GM23338 (cell line): Measurements from ENCODE around the gene HDAC5. TPM values are rescaled to one million over a fixed set of nuclear protein-coding genes. Genes with fewer than 3 reads are reported as not detected.

Experiments used
- ATAC-seq: fragments of 200-7000 bp; cut with Tn5 transposase; 3 replicates; pipeline ENCODE4 v1.9.1; 2020
- DNase-seq: peaks from one replicate; pipeline ENCODE4 v3.0.0-alpha.2; 2015; ENCODE audit warnings: low spot score
- H2AFZ ChIP-seq: fragments of 200-600 bp; sonication (generic); 2 replicates; pipeline ENCODE4 v1.8.0; 2016; ENCODE audit warnings: antibody characterized with exemption, mild to moderate bottlenecking, moderate library complexity
- H3F3A ChIP-seq: fragments of 200-600 bp; sonication (generic); replicated peaks from 2 replicates; pipeline ENCODE4 v1.8.0; 2017; ENCODE audit warnings: antibody characterized with exemption, mixed run types, low read depth
- H3K27ac ChIP-seq: fragments of 200-600 bp; sonication (generic); 2 replicates; pipeline ENCODE4 v1.6.1; 2016; ENCODE audit warnings: low read depth
- H3K27me3 ChIP-seq: fragments of 200-600 bp; sonication (generic); 2 replicates; pipeline ENCODE4 v1.8.0; 2016; ENCODE audit warnings: mild to moderate bottlenecking, mixed run types, moderate library complexity; ENCODE audit not compliant: insufficient read depth
- H3K36me3 ChIP-seq: fragments of 200-600 bp; sonication (generic); 2 replicates; pipeline ENCODE4 v1.8.0; 2016; ENCODE audit warnings: mild to moderate bottlenecking; ENCODE audit not compliant: insufficient read depth
- H3K4me1 ChIP-seq: fragments of 200-600 bp; sonication (generic); 2 replicates; pipeline ENCODE4 v1.8.0; 2016; ENCODE audit warnings: mild to moderate bottlenecking, moderate library complexity; ENCODE audit not compliant: insufficient read depth
- H3K4me2 ChIP-seq: fragments of 200-600 bp; sonication (generic); 2 replicates; pipeline ENCODE4 v1.7.1; 2017; ENCODE audit warnings: mixed run types
- H3K4me3 ChIP-seq: fragments of 200-600 bp; sonication (generic); 2 replicates; pipeline ENCODE4 v1.6.1; 2016; ENCODE audit warnings: mixed run types
- H3K79me2 ChIP-seq: fragments of 200-600 bp; sonication (generic); replicated peaks from 2 replicates; pipeline ENCODE4 v1.8.0; 2017; ENCODE audit warnings: mild to moderate bottlenecking; ENCODE audit not compliant: insufficient read depth
- H3K9me2 ChIP-seq: fragments of 200-600 bp; sonication (generic); 2 replicates; pipeline ENCODE4 v1.8.0; 2017; ENCODE audit not compliant: insufficient read depth
- H4K20me1 ChIP-seq: fragments of 200-600 bp; sonication (generic); replicated peaks from 2 replicates; pipeline ENCODE4 v1.8.0; 2017; ENCODE audit warnings: mild to moderate bottlenecking; ENCODE audit not compliant: insufficient read depth
- H3K27ac Mint-ChIP-seq: 2 replicates; pipeline ENCODE4 v1.8.0; 2020; ENCODE audit warnings: inconsistent platforms, mild to moderate bottlenecking, moderate library complexity, mixed read lengths
- H3K27me3 Mint-ChIP-seq: 3 replicates; pipeline ENCODE4 v1.8.0; 2022; ENCODE audit warnings: low read depth, mild to moderate bottlenecking, moderate library complexity, mixed read lengths, inconsistent platforms; ENCODE audit not compliant: insufficient read depth, poor library complexity
- H3K36me3 Mint-ChIP-seq: 3 replicates; pipeline ENCODE4 v1.8.0; 2021; ENCODE audit warnings: low read depth, mild to moderate bottlenecking, inconsistent platforms, moderate library complexity, mixed read lengths
- H3K4me1 Mint-ChIP-seq: 3 replicates; pipeline ENCODE4 v1.8.0; 2020; ENCODE audit warnings: mild to moderate bottlenecking, inconsistent platforms, mixed read lengths
- H3K4me3 Mint-ChIP-seq: 3 replicates; pipeline ENCODE4 v1.8.0; 2021; ENCODE audit warnings: moderate library complexity, mild to moderate bottlenecking, inconsistent platforms, mixed read lengths
- H3K9me3 Mint-ChIP-seq: 3 replicates; pipeline ENCODE4 v1.8.0; 2020; ENCODE audit warnings: moderate library complexity, mild to moderate bottlenecking, inconsistent platforms, mixed read lengths
- CREB1 ChIP-seq: fragments of 250-450 bp; sonication (Bioruptor Pico); IDR thresholded peaks from 2 replicates; pipeline ENCODE4 v1.5.0; 2020; ENCODE audit warnings: low read depth, mild to moderate bottlenecking, moderate library complexity
- EZH2phosphoT487 ChIP-seq: fragments of 200-600 bp; sonication (generic); IDR thresholded peaks from one replicate; pipeline ENCODE4 v1.8.1; 2018; ENCODE audit warnings: antibody characterized with exemption; ENCODE audit not compliant: unreplicated experiment
- JUNB ChIP-seq: IDR thresholded peaks from one replicate; pipeline ENCODE4 v1.6.1; 2016; ENCODE audit warnings: antibody characterized with exemption; ENCODE audit not compliant: unreplicated experiment
- NANOG ChIP-seq: IDR thresholded peaks from 2 replicates; pipeline ENCODE4 v1.6.1; 2016; ENCODE audit warnings: antibody characterized with exemption, borderline replicate concordance
- POLR2AphosphoS5 ChIP-seq: IDR thresholded peaks from 2 replicates; pipeline ENCODE4 v1.6.1; 2016; ENCODE audit warnings: antibody characterized with exemption, low read depth
- polyA plus RNA-seq: library from polyadenylated mRNA; unstranded; fragments of >200 nt; fragmentation: Nextera tagmentation; extraction: Ambion mirVana; gene quantifications from 2 replicates; pipeline ENCODE4 v1.2.1, GENCODE V29; 2016
- total RNA-seq: library from RNA; depleted of rRNA; stranded (reverse); fragments of >200 nt; shearing (Covaris generic); gene quantifications from 2 replicates; pipeline ENCODE4 v1.2.3, GENCODE V29; 2014
- TF ChIP-seq, protein P1 (sequence below), 2 experiments: fragments of 200-600 bp in 1 of 2; sonication (generic) in 1 of 2; conservative IDR thresholded peaks; 2 replicates each; pipeline versions ENCODE4 v1.5.1 to v1.6.1; 2016 to 2017; ENCODE audit warnings: antibody characterized with exemption in 2 of 2, low read depth in 2 of 2, mild to moderate bottlenecking in 2 of 2, moderate library complexity in 1 of 2
- TF ChIP-seq, protein P2 (sequence below): fragments of 250-450 bp; sonication (Bioruptor Pico); IDR thresholded peaks from 2 replicates; pipeline ENCODE4 v1.5.0; 2020; ENCODE audit warnings: mild to moderate bottlenecking, moderate library complexity
- TF ChIP-seq, protein P3 (sequence below): IDR thresholded peaks from 2 replicates; pipeline ENCODE4 v1.6.1; 2016; ENCODE audit warnings: antibody characterized with exemption
- TF ChIP-seq, protein P4 (sequence below): IDR thresholded peaks from one replicate; pipeline ENCODE4 v1.6.1; 2018; ENCODE audit warnings: antibody characterized with exemption; ENCODE audit not compliant: unreplicated experiment

HDAC5 gene
- total and polyA plus RNA-seq, 2 experiments from 2014 or later, result 16.9 to 71.1 TPM

DNA sequence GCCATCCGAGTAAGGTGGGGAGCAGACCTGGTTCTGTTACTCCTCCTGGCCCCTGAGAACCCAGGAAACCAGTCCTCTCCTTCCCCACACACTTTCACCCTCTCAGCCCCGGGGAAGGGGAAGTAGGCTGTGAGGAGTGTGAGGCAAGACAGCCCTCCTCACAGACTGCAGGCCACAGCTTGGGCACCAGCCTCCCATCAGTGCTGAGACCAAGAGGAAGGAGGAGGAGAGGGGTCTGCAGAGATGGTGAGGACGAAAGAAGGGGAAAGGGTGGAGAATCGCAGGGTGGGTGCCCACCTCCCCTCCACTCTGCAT, 45.9 kb downstream of the HDAC5 start:
- Mint-ChIP-seq H3K27ac (peak overlapping the region; percentile 70; the same call in 1 of the 2 replicates), H3K36me3 (peaks cover 75% of the 10 kb centered on the region), H3K4me3 (no peak overlapping the region), H3K4me1 (peaks cover 18% of the 10 kb centered on the region), H3K27me3 (peaks cover 11% of the 10 kb centered on the region), H3K9me3 (no peaks in the 10 kb centered on the region; the same call in 1 of the 3 replicates)
- H2AFZ ChIP-seq, result no peak overlapping the region
- no peak overlapping the region for H3K27ac ChIP-seq
- H4K20me1 ChIP-seq, result no peaks in the 10 kb centered on the region; the same call in 1 of the 2 replicates
- DNase-seq (no peak), ATAC-seq (no peak)
- H3K27me3 ChIP-seq, result no peaks in the 10 kb centered on the region
- no peak overlapping the region for H3K4me2 ChIP-seq
- H3K36me3 ChIP-seq, result peaks cover 9% of the 10 kb centered on the region; the same call in 1 of the 2 replicates
- TF ChIP-seq, protein P1, sequence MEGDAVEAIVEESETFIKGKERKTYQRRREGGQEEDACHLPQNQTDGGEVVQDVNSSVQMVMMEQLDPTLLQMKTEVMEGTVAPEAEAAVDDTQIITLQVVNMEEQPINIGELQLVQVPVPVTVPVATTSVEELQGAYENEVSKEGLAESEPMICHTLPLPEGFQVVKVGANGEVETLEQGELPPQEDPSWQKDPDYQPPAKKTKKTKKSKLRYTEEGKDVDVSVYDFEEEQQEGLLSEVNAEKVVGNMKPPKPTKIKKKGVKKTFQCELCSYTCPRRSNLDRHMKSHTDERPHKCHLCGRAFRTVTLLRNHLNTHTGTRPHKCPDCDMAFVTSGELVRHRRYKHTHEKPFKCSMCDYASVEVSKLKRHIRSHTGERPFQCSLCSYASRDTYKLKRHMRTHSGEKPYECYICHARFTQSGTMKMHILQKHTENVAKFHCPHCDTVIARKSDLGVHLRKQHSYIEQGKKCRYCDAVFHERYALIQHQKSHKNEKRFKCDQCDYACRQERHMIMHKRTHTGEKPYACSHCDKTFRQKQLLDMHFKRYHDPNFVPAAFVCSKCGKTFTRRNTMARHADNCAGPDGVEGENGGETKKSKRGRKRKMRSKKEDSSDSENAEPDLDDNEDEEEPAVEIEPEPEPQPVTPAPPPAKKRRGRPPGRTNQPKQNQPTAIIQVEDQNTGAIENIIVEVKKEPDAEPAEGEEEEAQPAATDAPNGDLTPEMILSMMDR (conservative IDR thresholded peaks at IDR 0.05; ENCODE audit: low read depth in 2 of 2), result no peak
- TF ChIP-seq POLR2AphosphoS5 (no peak), CREB1 (no peak), EZH2phosphoT487 (no peak), JUNB (no peak), NANOG (no peak)
- TF ChIP-seq, protein P2, sequence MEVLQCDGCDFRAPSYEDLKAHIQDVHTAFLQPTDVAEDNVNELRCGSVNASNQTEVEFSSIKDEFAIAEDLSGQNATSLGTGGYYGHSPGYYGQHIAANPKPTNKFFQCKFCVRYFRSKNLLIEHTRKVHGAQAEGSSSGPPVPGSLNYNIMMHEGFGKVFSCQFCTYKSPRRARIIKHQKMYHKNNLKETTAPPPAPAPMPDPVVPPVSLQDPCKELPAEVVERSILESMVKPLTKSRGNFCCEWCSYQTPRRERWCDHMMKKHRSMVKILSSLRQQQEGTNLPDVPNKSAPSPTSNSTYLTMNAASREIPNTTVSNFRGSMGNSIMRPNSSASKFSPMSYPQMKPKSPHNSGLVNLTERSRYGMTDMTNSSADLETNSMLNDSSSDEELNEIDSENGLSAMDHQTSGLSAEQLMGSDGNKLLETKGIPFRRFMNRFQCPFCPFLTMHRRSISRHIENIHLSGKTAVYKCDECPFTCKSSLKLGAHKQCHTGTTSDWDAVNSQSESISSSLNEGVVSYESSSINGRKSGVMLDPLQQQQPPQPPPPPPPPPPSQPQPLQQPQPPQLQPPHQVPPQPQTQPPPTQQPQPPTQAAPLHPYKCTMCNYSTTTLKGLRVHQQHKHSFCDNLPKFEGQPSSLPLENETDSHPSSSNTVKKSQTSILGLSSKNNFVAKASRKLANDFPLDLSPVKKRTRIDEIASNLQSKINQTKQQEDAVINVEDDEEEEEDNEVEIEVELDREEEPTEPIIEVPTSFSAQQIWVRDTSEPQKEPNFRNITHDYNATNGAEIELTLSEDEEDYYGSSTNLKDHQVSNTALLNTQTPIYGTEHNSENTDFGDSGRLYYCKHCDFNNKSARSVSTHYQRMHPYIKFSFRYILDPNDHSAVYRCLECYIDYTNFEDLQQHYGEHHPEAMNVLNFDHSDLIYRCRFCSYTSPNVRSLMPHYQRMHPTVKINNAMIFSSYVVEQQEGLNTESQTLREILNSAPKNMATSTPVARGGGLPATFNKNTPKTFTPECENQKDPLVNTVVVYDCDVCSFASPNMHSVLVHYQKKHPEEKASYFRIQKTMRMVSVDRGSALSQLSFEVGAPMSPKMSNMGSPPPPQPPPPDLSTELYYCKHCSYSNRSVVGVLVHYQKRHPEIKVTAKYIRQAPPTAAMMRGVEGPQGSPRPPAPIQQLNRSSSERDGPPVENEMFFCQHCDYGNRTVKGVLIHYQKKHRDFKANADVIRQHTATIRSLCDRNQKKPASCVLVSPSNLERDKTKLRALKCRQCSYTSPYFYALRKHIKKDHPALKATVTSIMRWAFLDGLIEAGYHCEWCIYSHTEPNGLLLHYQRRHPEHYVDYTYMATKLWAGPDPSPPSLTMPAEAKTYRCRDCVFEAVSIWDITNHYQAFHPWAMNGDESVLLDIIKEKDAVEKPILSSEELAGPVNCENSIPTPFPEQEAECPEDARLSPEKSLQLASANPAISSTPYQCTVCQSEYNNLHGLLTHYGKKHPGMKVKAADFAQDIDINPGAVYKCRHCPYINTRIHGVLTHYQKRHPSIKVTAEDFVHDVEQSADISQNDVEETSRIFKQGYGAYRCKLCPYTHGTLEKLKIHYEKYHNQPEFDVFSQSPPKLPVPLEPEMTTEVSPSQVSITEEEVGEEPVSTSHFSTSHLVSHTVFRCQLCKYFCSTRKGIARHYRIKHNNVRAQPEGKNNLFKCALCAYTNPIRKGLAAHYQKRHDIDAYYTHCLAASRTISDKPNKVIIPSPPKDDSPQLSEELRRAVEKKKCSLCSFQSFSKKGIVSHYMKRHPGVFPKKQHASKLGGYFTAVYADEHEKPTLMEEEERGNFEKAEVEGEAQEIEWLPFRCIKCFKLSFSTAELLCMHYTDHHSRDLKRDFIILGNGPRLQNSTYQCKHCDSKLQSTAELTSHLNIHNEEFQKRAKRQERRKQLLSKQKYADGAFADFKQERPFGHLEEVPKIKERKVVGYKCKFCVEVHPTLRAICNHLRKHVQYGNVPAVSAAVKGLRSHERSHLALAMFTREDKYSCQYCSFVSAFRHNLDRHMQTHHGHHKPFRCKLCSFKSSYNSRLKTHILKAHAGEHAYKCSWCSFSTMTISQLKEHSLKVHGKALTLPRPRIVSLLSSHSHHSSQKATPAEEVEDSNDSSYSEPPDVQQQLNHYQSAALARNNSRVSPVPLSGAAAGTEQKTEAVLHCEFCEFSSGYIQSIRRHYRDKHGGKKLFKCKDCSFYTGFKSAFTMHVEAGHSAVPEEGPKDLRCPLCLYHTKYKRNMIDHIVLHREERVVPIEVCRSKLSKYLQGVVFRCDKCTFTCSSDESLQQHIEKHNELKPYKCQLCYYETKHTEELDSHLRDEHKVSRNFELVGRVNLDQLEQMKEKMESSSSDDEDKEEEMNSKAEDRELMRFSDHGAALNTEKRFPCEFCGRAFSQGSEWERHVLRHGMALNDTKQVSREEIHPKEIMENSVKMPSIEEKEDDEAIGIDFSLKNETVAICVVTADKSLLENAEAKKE (CRISPR knock-in tag), result no peak
- TF ChIP-seq, protein P3, sequence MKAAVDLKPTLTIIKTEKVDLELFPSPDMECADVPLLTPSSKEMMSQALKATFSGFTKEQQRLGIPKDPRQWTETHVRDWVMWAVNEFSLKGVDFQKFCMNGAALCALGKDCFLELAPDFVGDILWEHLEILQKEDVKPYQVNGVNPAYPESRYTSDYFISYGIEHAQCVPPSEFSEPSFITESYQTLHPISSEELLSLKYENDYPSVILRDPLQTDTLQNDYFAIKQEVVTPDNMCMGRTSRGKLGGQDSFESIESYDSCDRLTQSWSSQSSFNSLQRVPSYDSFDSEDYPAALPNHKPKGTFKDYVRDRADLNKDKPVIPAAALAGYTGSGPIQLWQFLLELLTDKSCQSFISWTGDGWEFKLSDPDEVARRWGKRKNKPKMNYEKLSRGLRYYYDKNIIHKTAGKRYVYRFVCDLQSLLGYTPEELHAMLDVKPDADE, result no peak
- TF ChIP-seq, protein P4, sequence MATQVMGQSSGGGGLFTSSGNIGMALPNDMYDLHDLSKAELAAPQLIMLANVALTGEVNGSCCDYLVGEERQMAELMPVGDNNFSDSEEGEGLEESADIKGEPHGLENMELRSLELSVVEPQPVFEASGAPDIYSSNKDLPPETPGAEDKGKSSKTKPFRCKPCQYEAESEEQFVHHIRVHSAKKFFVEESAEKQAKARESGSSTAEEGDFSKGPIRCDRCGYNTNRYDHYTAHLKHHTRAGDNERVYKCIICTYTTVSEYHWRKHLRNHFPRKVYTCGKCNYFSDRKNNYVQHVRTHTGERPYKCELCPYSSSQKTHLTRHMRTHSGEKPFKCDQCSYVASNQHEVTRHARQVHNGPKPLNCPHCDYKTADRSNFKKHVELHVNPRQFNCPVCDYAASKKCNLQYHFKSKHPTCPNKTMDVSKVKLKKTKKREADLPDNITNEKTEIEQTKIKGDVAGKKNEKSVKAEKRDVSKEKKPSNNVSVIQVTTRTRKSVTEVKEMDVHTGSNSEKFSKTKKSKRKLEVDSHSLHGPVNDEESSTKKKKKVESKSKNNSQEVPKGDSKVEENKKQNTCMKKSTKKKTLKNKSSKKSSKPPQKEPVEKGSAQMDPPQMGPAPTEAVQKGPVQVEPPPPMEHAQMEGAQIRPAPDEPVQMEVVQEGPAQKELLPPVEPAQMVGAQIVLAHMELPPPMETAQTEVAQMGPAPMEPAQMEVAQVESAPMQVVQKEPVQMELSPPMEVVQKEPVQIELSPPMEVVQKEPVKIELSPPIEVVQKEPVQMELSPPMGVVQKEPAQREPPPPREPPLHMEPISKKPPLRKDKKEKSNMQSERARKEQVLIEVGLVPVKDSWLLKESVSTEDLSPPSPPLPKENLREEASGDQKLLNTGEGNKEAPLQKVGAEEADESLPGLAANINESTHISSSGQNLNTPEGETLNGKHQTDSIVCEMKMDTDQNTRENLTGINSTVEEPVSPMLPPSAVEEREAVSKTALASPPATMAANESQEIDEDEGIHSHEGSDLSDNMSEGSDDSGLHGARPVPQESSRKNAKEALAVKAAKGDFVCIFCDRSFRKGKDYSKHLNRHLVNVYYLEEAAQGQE, result no peak
- no peak overlapping the region for H3K4me3 ChIP-seq
- H3K79me2 ChIP-seq, result peaks cover 6% of the 10 kb centered on the region
- H3K9me2 ChIP-seq, result no peaks in the 10 kb centered on the region
- H3K4me1 ChIP-seq, result no peaks in the 10 kb centered on the region
- no peaks in the 10 kb centered on the region for H3F3A ChIP-seq
